ENCODE results near the gene LIPG.

Gene LIPG

GRCh38 chr18:49591775-49592174 is 29.9 kb downstream of the LIPG start:
- H3K27ac ChIP-seq (ENCODE audit: extremely low read depth, low read depth, low read length) = no peak overlapping the region
- ChIA-PET CTCF (no interaction called here), POLR2A (no interaction called here)

GRCh38 chr18:49596687-49597086 is 34.8 kb downstream of the LIPG start:
- ChIA-PET POLR2A (no interaction called here), CTCF (interaction anchor here (0.5 to 1.0 kb wide), 2 partner anchors 44 to 275 kb away, joined by 3 read pairs; no protein-coding TSS in a partner anchor)
- no peak overlapping the region for H3K27ac ChIP-seq (ENCODE audit: extremely low read depth, low read depth, low read length)
- H3K4me3 ChIP-seq (ENCODE audit: low read depth, low read length) = no peak overlapping the region
- H3K36me3 ChIP-seq (ENCODE audit: control insufficient read depth in 2 of 2, insufficient read depth in 1 of 2, low read length in 2 of 2) = no peaks in the 10 kb centered on the region
- H3K4me1 ChIP-seq (ENCODE audit: control insufficient read depth, insufficient read depth, low read length) = no peaks in the 10 kb centered on the region
- H3K9me3 ChIP-seq (ENCODE audit: control insufficient read depth, insufficient read depth, low read depth, low read length) = no peaks in the 10 kb centered on the region
- TF ChIP-seq ELK4 (IDR thresholded peaks at IDR 0.05; ENCODE audit: borderline replicate concordance, low read depth, low read length) (no peak), ZNF2 (tag by site-specific recombination; IDR thresholded peaks at IDR 0.05) (no peak), ZBTB7A (tag by site-specific recombination; IDR thresholded peaks at IDR 0.05; ENCODE audit: low read depth) (no peak), INSM2 (tag by site-specific recombination; IDR thresholded peaks at IDR 0.05) (no peak), ZNF354C (tag by site-specific recombination; IDR thresholded peaks at IDR 0.05; ENCODE audit: borderline replicate concordance, low read depth) (no peak), ZNF777 (tag by site-specific recombination; IDR thresholded peaks at IDR 0.05; ENCODE audit: borderline replicate concordance) (no peak), ZNF19 (tag by site-specific recombination; IDR thresholded peaks at IDR 0.05; ENCODE audit: low read depth) (no peak), HOXA7 (CRISPR knock-in tag; IDR thresholded peaks at IDR 0.05; ENCODE audit: borderline replicate concordance) (no peak), ZNF677 (tag by site-specific recombination; IDR thresholded peaks at IDR 0.05) (no peak)

More at GRCh38 chr18:49591775-49592174, 29.9 kb downstream of the LIPG start:
- TF ChIP-seq HIC1 (tag by site-specific recombination; IDR thresholded peaks at IDR 0.05) = no peak
- TF ChIP-seq ZNF76 (tag by site-specific recombination; IDR thresholded peaks at IDR 0.05; ENCODE audit: borderline replicate concordance, low read depth) = no peak
- no peak for TF ChIP-seq ZNF610 (tag by site-specific recombination; IDR thresholded peaks at IDR 0.05; ENCODE audit: borderline replicate concordance)
- no peak for TF ChIP-seq ZNF792 (tag by site-specific recombination; IDR thresholded peaks at IDR 0.05)
- TF ChIP-seq ZSCAN30 (tag by site-specific recombination; IDR thresholded peaks at IDR 0.05) = no peak
- TF ChIP-seq ZBTB10 (tag by site-specific recombination; IDR thresholded peaks at IDR 0.05) = no peak
- TF ChIP-seq KLF10 (tag by site-specific recombination; IDR thresholded peaks at IDR 0.05) = no peak
- no peak for TF ChIP-seq ZBTB26 (tag by site-specific recombination; optimal IDR thresholded peaks at IDR 0.05)
- no peak for TF ChIP-seq ZNF398 (tag by site-specific recombination; IDR thresholded peaks at IDR 0.05)
- H3K36me3 ChIP-seq (ENCODE audit: control insufficient read depth in 2 of 2, insufficient read depth in 1 of 2, low read length in 2 of 2) = no peaks in the 10 kb centered on the region; a peak in 1 of 3 replicates
- H3K4me3 ChIP-seq (ENCODE audit: low read depth, low read length) = no peak overlapping the region
- H3K9me3 ChIP-seq (ENCODE audit: control insufficient read depth, insufficient read depth, low read depth, low read length) = no peaks in the 10 kb centered on the region
- H3K4me1 ChIP-seq (ENCODE audit: control insufficient read depth, insufficient read depth, low read length) = no peaks in the 10 kb centered on the region
